ENCODE data around the gene NEDD8. TPM values are rescaled to one million over a fixed set of nuclear protein-coding genes. Genes with fewer than 3 reads are reported as not detected.
A peak's percentile ranks its signal among the peaks of the same experiment; 100 is the strongest.

The NEDD8 gene
- total RNA-seq (2014; rRNA removed; shearing (Covaris generic)), result 207 and 223 TPM in 2 replicates
- polyA plus RNA-seq (2014; cell fraction: nucleus; rRNA removed), result 293 and 465 TPM in 2 replicates

DNA sequence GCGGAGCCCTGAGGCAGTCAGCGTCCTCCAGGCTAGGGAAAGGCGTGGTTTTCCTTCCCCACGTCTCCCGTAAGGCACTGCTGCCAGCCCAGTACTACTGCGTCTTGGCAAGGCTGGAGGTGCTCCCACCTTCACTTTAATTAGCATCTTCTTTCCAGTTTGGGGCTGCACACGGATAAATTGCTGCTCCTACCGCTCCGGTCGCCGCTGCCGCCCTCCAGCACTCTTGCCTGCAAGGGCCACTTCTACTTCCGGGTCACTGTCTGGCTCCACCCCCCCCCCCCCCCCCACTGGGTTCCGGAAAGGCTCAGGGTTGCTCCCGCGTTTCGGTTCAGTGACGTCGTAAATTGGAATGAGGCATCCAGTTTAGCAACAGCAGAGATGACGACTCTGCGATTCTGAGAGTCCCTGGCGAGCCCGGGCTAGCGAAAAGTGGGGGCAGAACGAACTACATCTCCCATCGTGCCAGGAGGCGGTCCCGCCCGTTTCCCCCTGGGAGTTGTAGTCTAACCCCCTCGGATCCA lies at the start of gene NEDD8:
Gene NEDD8 (minus strand): TSS at position 247 of the 524 bp plus-strand sequence. CDS start 100 bp downstream, at position 147.
- peak; percentile 96 for DNase-seq (ENCODE audit: extremely low read depth, low read depth)

- no peak for DNase-seq (ENCODE audit: extremely low read depth, low read depth)
These were observed 49.5 kb upstream of the NEDD8 start for GRCh38 chr14:24281636-24282035.

- no peak for DNase-seq (ENCODE audit: extremely low read depth, low read depth)
These were observed 48.8 kb upstream of the NEDD8 start for GRCh38 chr14:24280797-24281460.

DNA sequence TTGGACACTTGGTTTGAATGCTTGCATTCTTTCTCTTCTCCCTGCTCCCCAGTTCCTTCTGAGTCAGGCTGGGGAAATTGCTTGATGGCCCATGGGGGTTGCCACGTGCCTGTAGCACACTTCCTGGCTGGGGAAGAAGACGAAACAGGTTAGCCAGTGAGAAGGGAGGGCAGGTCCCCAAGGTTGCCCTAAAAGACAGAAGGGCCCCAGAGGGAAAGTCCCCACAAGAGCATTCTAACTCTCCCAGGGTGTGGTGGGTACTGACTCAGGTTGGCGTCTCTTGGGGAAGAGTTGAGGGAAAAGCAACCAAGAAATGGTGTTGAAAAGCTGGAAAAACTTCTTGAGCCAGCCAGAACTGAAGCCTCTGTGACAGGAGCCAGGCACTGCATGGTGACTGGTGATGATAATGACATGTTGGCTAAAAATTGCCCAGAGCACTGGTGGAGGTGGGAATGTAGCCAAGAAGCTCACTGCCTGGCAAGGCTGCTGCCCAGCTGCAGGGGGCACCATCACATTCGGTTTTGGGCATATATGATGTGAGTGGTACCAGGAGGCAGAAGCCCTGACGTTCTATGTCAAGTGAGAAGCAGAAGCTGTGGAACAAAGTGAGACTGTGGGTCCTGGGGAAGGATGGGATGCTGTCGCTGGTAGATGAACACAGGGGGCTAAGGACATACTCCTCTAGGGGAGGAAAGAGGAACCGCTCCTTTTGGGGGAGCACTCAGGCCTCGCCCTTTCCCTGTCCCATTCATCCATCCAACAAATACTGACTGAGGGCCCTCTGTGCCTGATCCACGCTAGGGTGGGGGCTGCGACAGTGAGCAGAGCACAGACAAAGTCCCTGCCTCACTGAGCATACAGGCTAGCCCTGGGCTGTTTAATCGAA lies 47.4 kb upstream of the NEDD8 start:
- DNase-seq (ENCODE audit: extremely low read depth, low read depth), result no peak

GRCh38 chr14:24278424-24278823 lies 46.3 kb upstream of the NEDD8 start:
- no peak for DNase-seq (ENCODE audit: extremely low read depth, low read depth)

DNA sequence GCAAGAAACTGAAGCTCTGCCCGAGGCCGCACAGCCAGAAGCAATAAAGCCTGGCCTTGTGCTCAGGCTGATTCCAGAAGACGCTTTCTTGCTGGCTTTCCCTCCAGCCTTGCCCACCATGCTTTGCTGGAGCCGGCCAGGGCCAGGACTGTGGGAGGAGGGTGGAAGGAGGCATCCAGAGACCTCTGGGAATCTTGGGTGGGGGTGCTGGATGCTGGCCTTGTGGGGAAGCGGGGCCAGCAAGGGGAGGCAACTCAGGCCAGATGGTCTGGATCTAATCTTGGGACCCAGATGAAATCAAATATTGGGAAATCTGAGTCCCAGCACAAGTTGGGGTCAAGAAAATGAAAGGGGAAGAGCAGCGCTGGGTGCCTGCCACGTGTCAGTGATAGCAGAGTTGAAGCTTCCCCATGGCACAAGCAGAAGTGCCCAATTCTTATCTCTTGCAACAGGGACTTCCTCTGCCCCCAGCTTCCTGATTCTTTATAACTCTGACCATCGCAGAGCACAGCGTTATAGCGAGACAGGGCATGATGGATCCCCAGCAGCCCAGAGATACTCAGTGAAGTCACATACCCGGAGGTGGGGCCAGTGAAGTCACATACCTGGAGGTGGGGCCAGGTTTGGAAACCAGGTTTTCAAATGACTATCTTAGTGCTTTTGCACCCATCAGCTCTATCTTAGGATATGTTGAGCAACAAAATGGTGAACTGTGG lies 45.6 kb upstream of the NEDD8 start:
- no peak for DNase-seq (ENCODE audit: extremely low read depth, low read depth)

GRCh38 chr14:24277071-24277470 lies 44.9 kb upstream of the NEDD8 start:
- DNase-seq (ENCODE audit: extremely low read depth, low read depth), result no peak

GRCh38 chr14:24274101-24274543 lies 42.0 kb upstream of the NEDD8 start:
- no peak for DNase-seq (ENCODE audit: extremely low read depth, low read depth)

DNA sequence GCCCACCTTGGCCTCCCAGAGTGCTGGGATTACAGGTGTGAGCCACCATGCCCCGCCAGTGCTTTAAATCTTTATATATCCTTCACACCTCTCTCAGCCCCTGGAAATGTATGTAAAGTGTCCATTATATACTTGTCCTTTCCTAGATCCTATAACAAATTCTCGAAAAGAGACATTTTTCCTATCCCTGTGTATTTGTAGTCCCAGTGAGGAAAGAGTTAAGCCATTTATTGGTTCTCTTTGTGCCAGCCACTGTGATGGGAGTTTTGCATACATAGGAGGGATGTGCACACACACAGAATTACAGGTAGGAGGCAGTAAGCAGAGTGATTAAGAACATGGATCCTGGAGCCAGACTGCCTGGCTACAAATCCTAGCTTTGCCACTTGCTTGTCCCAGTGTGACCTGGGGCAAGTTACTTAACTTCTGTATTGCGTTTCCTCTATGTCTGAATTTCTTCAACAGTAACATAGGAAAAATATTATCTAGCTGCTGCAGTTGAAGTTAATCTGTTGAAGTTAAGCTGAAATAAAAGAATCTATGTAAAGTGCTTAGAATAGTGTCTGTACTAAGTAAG lies 41.3 kb upstream of the NEDD8 start:
- no peak for DNase-seq (ENCODE audit: extremely low read depth, low read depth)

DNA sequence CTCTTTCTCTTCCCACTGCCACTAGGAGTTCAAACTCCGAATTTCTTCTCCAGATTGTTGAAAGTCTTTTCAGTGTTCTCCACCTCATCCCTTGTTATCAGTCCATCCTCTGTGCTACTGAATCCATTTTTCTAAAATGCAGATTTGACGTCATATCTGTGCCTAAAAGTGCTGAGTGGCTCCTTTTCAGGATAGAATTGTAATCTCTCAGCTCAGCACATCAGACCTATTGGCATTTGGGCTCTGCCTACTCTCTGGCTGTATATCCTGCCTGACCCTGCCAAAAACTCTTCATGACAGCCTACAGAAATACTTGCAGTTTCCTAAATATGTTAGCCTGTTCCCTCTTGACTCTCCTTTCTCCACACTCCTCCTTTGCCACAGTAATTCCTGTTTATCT lies 40.3 kb upstream of the NEDD8 start:
- DNase-seq (ENCODE audit: extremely low read depth, low read depth), result no peak

GRCh38 chr14:24271834-24272263 lies 39.7 kb upstream of the NEDD8 start:
- DNase-seq (ENCODE audit: extremely low read depth, low read depth), result no peak

GRCh38 chr14:24271134-24271833 lies 39.1 kb upstream of the NEDD8 start, which contains the start of gene RABGGTA:
TSS of gene RABGGTA (minus strand) at chr14:24271597. CDS start at chr14:24271115, 482 bp downstream.
- DNase-seq (ENCODE audit: extremely low read depth, low read depth), result peak; percentile 82

DNA sequence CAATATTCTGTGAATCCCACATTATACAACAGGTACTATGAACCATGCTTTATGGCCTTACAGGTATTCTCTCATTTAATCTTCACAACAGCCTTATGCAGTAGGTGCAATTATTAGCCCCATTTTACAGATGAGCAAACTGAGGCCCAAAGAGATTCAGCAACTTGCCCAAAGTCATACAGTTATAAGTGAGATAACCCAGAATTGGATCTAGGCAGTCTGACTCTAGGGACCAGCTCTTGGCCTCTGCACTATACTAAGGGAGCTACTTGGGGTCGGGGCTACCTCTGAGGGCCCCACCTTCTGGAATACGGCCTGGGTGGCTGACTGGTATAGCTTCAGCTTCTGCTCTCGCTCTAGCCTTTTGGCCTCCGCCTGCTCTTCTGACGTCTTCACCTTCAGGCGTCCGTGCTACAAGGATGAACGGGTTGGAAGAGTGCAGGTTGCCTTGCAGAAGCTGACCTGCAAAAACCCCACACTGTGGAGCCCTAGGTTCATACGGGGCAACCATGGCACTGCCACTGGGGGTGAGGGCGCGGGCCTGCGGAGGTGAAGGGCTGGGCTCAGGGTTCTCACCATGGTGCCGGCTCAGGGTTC lies 38.5 kb upstream of the NEDD8 start:
- DNase-seq (ENCODE audit: extremely low read depth, low read depth), result no peak

DNA sequence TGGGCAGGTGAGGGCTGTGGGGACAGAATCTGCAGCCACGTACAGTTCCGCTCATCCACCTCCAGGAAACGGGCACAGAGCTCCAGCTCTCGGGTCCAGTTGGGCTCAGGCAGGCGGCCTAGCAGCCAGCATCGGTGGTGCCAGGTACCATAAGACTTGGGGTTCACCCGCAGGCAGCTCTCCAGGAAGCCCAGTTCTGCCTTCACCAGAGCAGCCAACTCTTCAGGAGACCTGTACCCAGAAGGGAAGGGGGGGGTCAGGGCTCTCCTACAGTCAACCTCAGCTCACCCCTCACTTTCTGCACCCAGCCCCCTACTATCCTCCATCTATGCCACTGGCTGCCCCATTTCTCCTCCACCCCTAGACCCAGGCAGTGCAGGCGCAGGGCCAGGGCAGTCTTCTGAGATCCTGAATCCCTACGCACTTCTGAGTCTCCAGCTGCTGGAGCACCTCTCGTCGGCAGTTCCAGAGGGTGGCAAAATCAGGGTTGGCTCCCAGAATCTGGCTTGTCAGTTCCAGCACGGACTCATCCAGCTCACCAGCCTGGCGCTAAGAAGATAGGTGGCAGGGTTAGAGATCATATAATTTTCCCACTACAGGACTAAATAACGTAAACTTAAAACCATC lies 37.9 kb upstream of the NEDD8 start:
- DNase-seq (ENCODE audit: extremely low read depth, low read depth), result no peak

DNA sequence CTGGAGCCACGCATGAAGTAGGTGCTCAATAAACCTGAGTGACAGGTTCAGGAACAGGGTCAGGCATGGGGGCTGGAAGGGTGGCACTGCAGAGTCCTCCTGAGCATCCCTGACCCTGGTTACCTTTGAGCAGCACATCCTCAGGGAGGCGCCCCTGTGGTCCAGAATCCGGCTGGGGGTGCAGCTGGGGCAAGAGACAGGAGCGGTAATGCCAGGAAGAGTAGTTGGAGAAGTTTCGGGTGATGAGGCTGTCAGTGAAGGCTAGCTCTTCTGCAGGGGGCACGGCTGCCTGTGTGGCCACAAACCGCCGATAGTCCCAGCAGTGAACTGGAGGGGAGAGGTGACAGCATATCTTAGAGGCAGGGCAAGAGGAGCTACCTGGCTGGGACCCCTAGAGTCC lies 37.2 kb upstream of the NEDD8 start:
- DNase-seq (ENCODE audit: extremely low read depth, low read depth), result no peak

GRCh38 chr14:24268225-24268624 lies 36.1 kb upstream of the NEDD8 start:
- DNase-seq (ENCODE audit: extremely low read depth, low read depth), result no peak

DNA sequence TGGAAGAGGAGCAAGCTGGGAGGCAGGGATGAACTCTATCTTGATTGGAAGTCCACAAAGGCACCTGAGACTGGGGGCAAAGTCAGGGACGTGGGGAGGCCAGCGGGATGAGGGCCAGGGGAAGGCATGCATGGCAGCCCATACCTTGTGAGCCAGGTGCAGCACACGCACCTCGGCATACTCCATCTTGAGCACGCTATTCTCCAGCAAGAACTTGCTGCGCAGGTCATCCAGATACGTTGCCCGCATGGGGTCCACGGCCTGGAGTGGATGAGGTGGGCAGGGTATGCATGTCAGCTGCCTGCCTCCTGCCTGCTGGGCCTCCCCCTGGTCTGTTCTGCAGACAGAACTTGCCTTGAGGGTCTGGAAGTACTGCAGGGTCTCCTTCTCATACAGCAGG lies 35.3 kb upstream of the NEDD8 start:
- no peak for DNase-seq (ENCODE audit: extremely low read depth, low read depth)

- DNase-seq (ENCODE audit: extremely low read depth, low read depth), result no peak
These were observed 34.4 kb upstream of the NEDD8 start for GRCh38 chr14:24266344-24267244.

All from NCI-H460 (cell line).